Activated CD4-positive, alpha-beta memory T cell treated with anti-CD3 and anti-CD28 coated beads for 36 hours (primary cell): ENCODE measurements around the gene CFLAR. TPM values are rescaled to one million over a fixed set of nuclear protein-coding genes. Genes with fewer than 3 reads are reported as not detected.
A peak's percentile ranks its signal among the peaks of the same experiment; 100 is the strongest.
"Not testable (repeated sequence)": the region's sequence is repeated elsewhere in the genome, so short reads cannot be mapped to it uniquely, and the experiment has no call there.

Experiments used
- CTCF ChIA-PET: fragments of 350-600 bp; sonication (Branson Sonifier 250); formaldehyde crosslinking; loops from one replicate; lab custom pipeline; 2021; ENCODE audit warnings: antibody characterized with exemption, inconsistent platforms; lab: Charles Lee
- POLR2A ChIA-PET: fragments of 350-600 bp; sonication (Branson Sonifier 250); formaldehyde crosslinking; loops from one replicate; lab custom pipeline; 2021; ENCODE audit warnings: antibody characterized with exemption; lab: Charles Lee
- DNase-seq: peaks from one replicate; pipeline ENCODE4 v3.0.0-alpha.2; 2020
- H3K27ac Mint-ChIP-seq: one replicate; pipeline ENCODE4 v1.8.0; 2021; ENCODE audit warnings: mixed read lengths
- H3K27me3 Mint-ChIP-seq: one replicate; pipeline ENCODE4 v1.8.0; 2021; ENCODE audit warnings: mixed read lengths
- H3K36me3 Mint-ChIP-seq: one replicate; pipeline ENCODE4 v1.8.0; 2021; ENCODE audit warnings: mixed read lengths
- H3K4me1 Mint-ChIP-seq: one replicate; pipeline ENCODE4 v1.8.0; 2021; ENCODE audit warnings: low read depth, mixed read lengths
- H3K4me3 Mint-ChIP-seq: one replicate; pipeline ENCODE4 v1.8.0; 2021; ENCODE audit warnings: mild to moderate bottlenecking, mixed read lengths
- H3K9me3 Mint-ChIP-seq: one replicate; pipeline ENCODE4 v1.8.0; 2021; ENCODE audit warnings: mixed read lengths
- intact Hi-C: fragments of 100-400 bp; cut with micrococcal nuclease; formaldehyde crosslinking; loops from one replicate; pipeline ENCODE4 v1.15.1; 2023
- total RNA-seq, 2 experiments: library from RNA; stranded (reverse); gene quantifications; one replicate each; pipeline ENCODE4 v1.2.3, GENCODE V29; 2021

Gene CFLAR
- total RNA-seq, 2 experiments from 2014 or later: 325 to 343 TPM

DNA sequence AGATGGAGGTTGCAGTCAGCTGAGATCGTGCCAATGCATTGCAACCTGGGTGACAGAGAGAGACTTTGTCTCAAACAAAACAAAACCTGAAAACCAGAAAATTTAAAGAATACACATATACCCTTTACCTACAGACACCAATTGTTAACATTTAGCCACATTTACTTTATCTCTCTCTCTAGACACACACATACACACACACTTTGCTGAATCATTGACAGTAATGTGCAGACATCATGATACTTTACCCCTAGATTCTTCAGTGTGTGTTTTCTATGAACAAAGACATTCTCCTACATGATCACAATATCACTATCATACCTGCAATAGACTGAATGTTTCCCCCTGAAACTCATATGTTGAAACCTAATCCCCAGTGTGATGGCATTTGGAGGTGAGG is 10.2 kb upstream of the CFLAR start:
- Mint-ChIP-seq H3K4me1 (no peaks in the 10 kb centered on the region), H3K9me3 (no peaks in the 10 kb centered on the region), H3K27ac (no peak overlapping the region), H3K27me3 (no peaks in the 10 kb centered on the region), H3K36me3 (no peaks in the 10 kb centered on the region), H3K4me3 (no peak overlapping the region)
- intact Hi-C loops: no loop called here
- no peak for DNase-seq
- ChIA-PET CTCF (interaction anchor here (1.2 kb wide), 1 partner anchor 103 kb away, joined by 3 read pairs; no protein-coding TSS in a partner anchor), POLR2A (no interaction called here)

DNA sequence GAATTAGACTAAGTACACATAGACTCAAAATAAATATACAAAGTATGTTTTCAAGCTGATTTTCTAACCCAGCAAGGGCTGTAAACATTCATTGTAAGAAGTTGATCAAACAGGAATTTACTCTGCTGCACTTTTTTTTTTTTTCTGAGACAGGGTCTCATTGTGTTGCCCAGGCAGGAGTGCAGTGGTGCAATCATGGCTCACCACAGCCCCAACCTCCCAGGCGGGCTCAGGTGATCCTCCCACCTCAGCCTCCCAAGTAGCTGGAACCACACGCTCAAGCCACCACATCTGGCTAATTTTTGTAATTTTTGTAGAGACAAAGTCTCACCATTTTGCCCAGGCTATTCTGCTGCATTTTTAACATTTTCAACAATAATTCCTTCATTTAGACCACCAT is 8.3 kb upstream of the CFLAR start:
- no peaks in the 10 kb centered on the region for H3K27me3 Mint-ChIP-seq
- H3K9me3 Mint-ChIP-seq: no peaks in the 10 kb centered on the region
- H3K27ac Mint-ChIP-seq: no peak overlapping the region
- ChIA-PET POLR2A (interaction anchor here (0.6 kb wide), 3 partner anchors 56 to 1372 kb away, joined by 3 to 8 read pairs (median 5); partner anchors contain the start of gene CLK1), CTCF (interaction anchor here (0.6 to 1.4 kb wide), 3 partner anchors 25 to 1472 kb away, joined by 3 to 6 read pairs (median 3); no protein-coding TSS in a partner anchor)
- H3K4me3 Mint-ChIP-seq: no peak overlapping the region
- DNase-seq: no peak
- H3K36me3 Mint-ChIP-seq: no peaks in the 10 kb centered on the region
- no peaks in the 10 kb centered on the region for H3K4me1 Mint-ChIP-seq
- intact Hi-C loops: no loop called here

DNA sequence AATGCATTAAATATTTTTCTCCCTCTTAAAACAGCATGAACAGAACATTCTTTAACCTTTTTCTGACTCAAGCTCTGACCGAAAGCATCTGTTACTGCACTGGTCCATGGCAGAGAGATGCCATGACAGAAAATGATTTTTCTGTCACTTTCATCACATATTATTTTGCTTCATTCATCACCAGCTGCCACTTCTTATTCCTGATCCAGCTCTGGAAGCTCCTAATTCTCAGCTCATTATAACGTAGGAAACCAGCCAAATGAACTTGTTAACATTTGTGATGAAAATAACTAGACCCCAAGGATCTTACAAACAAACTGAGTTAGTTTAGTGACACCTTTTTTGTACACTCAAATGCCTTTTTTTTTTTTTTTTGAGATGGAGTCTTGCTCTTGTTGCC is 7.6 kb upstream of the CFLAR start:
- no peaks in the 10 kb centered on the region for H3K27me3 Mint-ChIP-seq
- H3K27ac Mint-ChIP-seq: no peak overlapping the region
- DNase-seq: no peak
- no peaks in the 10 kb centered on the region for H3K9me3 Mint-ChIP-seq
- CTCF ChIA-PET: interaction anchor here (1.2 to 1.4 kb wide), 2 partner anchors 24 to 50 kb away, joined by 3 to 6 read pairs; no protein-coding TSS in a partner anchor
- POLR2A ChIA-PET: no interaction called here
- H3K36me3 Mint-ChIP-seq: no peaks in the 10 kb centered on the region
- intact Hi-C loops: no loop called here
- no peaks in the 10 kb centered on the region for H3K4me1 Mint-ChIP-seq
- no peak overlapping the region for H3K4me3 Mint-ChIP-seq

DNA sequence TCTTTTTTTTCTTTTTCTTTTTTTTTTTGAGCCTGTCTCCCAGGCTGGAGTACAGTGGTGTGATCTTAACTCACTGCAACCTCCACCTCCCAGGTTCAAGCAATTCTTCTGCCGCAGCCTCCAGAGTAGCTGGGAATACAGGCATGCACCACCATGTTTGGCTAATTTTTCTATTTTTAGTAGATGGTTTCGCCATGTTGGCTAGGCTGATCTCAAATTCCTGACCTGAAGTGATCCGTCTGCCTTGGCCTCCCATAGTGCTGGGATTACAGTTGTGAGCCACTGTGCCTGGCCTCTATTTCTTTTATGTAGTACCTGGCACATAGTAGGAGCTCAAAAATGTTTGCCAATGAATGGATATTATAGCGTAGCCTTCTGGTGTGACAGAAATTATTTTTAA is 6.8 kb upstream of the CFLAR start:
- Mint-ChIP-seq H3K36me3 (no peaks in the 10 kb centered on the region), H3K4me1 (no peaks in the 10 kb centered on the region), H3K27me3 (no peaks in the 10 kb centered on the region), H3K4me3 (no peak overlapping the region), H3K27ac (no peak overlapping the region), H3K9me3 (no peaks in the 10 kb centered on the region)
- intact Hi-C loops: no loop called here
- no peak for DNase-seq
- CTCF ChIA-PET: interaction anchor here (0.7 kb wide), 1 partner anchor 42 kb away, joined by 4 read pairs; no protein-coding TSS in a partner anchor
- POLR2A ChIA-PET: no interaction called here

DNA sequence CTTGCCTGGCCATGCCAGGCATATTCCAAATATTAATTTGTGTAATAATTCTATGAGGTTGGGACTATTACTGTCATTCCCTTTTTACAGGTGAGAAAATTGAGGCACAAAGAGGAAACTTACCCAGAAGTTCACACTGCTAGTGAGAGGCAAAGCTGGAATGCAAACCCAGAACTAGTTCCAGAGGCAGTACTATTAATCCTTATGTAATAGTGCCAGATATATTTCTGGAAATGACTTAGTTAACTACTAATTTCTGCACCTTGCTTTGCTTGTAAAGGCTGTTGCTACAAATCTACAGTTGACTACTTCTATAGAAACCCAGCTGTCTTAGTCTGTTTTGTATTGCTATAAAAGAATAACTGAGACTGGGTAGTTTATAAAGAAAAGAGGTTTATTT is 5.3 kb upstream of the CFLAR start:
- H3K9me3 Mint-ChIP-seq: no peaks in the 10 kb centered on the region
- peaks cover 2% of the 10 kb centered on the region for H3K36me3 Mint-ChIP-seq
- CTCF ChIA-PET: interaction anchor here (1.6 kb wide), 1 partner anchor 122 kb away, joined by 3 read pairs; no protein-coding TSS in a partner anchor
- POLR2A ChIA-PET: interaction anchor here (1.1 kb wide), 1 partner anchor 246 kb away, joined by 3 read pairs; the partner anchor contains the start of gene CLK1
- DNase-seq: no peak
- H3K4me1 Mint-ChIP-seq: peaks cover 12% of the 10 kb centered on the region
- no peak overlapping the region for H3K4me3 Mint-ChIP-seq
- intact Hi-C loops: loop anchor here (10.0 kb wide), 1 partner anchor 534 kb away; the partner anchor contains the start of gene TMEM237
- H3K27me3 Mint-ChIP-seq: no peaks in the 10 kb centered on the region
- no peak overlapping the region for H3K27ac Mint-ChIP-seq

DNA sequence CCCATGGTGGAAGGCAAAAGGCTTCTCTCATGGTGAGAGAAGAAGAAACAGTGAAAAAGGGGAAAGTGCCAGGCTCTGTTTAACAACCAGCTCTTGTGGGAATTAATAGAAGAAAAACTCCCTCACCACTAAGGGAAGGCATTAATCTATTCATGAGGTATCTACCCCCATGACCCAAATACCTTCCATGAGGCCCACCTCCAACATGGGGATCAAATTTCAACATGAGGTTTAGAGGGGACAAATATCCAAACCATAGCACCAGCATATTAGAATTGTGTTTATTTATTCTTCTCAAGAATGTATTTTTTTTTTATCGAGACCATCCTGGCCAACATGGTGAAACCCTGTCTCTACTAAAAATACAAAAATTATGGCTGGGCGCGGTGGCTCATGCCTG is 4.9 kb upstream of the CFLAR start:
- ChIA-PET POLR2A (interaction anchor here (1.1 kb wide), 1 partner anchor 247 kb away, joined by 3 read pairs; the partner anchor contains the start of gene CLK1), CTCF (interaction anchor here (0.6 to 1.6 kb wide), 2 partner anchors 103 to 121 kb away, joined by 3 read pairs; no protein-coding TSS in a partner anchor)
- H3K27me3 Mint-ChIP-seq: no peaks in the 10 kb centered on the region
- H3K4me3 Mint-ChIP-seq: no peak overlapping the region
- H3K9me3 Mint-ChIP-seq: no peaks in the 10 kb centered on the region
- peaks cover 13% of the 10 kb centered on the region for H3K4me1 Mint-ChIP-seq
- DNase-seq: no peak
- intact Hi-C loops: loop anchor here (10.0 kb wide), 1 partner anchor 534 kb away; the partner anchor contains the start of gene TMEM237
- H3K27ac Mint-ChIP-seq: no peak overlapping the region
- peaks cover 2% of the 10 kb centered on the region for H3K36me3 Mint-ChIP-seq

DNA sequence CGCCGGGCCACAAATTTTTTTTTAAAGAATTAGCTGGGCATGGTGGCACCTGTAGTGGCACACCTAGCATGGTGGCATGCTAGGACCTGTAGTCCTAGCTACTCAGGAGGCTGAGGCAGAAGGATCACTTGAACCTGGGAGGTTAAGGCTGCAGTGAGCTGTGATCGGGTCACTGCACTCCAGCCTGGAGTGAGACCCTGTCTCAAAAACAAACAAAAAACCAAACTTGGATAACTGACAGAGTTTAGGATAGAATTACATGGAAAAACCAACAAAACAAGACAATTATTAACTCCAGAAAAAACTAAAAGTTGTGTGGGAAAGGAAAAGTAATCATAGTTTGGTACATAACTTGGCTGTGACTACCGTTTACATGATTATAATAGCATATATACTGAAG is 1.6 kb upstream of the CFLAR start:
- no peaks in the 10 kb centered on the region for H3K9me3 Mint-ChIP-seq
- H3K4me3 Mint-ChIP-seq: peak overlapping the region; percentile 99
- ChIA-PET CTCF (interaction anchor here (1.0 to 2.7 kb wide), 3 partner anchors 69 to 193 kb away, joined by 3 to 7 read pairs (median 3); partner anchors contain the start of gene CASP10), POLR2A (interaction anchor here (1.1 to 2.7 kb wide), 2 partner anchors 42 to 225 kb away, joined by 3 to 9 read pairs; partner anchors contain the start of genes NDUFB3, NIF3L1 and PPIL3)
- no peak for DNase-seq
- peaks cover 17% of the 10 kb centered on the region for H3K4me1 Mint-ChIP-seq
- peak overlapping the region; percentile 72 for H3K27ac Mint-ChIP-seq
- no peaks in the 10 kb centered on the region for H3K27me3 Mint-ChIP-seq
- intact Hi-C loops: loop anchor here (10.0 kb wide), 1 partner anchor 530 kb away; the partner anchor contains the start of gene TMEM237
- peaks cover 15% of the 10 kb centered on the region for H3K36me3 Mint-ChIP-seq

DNA sequence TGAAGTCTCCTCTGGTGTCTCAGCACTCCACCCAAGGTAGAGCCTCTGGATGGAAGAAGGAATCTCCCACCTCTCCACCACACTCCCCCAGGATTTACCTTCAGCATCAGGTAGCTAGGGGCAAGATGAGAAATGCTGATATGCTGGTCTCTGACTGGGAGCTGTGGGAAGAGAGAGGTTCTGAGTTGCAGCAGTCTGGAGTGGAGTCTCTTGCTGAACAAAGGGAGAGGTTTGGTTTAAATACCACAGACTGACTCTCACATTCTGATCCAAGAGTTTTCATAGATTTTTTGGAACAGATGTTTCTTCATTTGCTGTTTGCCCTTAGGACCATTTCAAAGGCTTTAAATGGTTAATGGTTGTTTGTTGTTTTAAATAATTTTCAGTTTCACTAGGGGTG is 1.1 kb upstream of the CFLAR start:
- peaks cover 17% of the 10 kb centered on the region for H3K4me1 Mint-ChIP-seq
- no peaks in the 10 kb centered on the region for H3K9me3 Mint-ChIP-seq
- POLR2A ChIA-PET: interaction anchor here (1.1 to 8.6 kb wide), 3 partner anchors 43 to 251 kb away, joined by 3 to 49 read pairs (median 9); partner anchors contain the start of genes CLK1, NDUFB3, NIF3L1 and PPIL3
- H3K36me3 Mint-ChIP-seq: peaks cover 18% of the 10 kb centered on the region
- intact Hi-C loops: loop anchor here (10.0 kb wide), 1 partner anchor 530 kb away; the partner anchor contains the start of gene TMEM237
- H3K27ac Mint-ChIP-seq: peak overlapping the region; percentile 72
- DNase-seq: no peak
- peak overlapping the region; percentile 99 for H3K4me3 Mint-ChIP-seq
- CTCF ChIA-PET: interaction anchor here (0.6 to 2.7 kb wide), 7 partner anchors 43 to 213 kb away, joined by 3 to 7 read pairs (median 4); partner anchors contain the start of genes CASP10 and ORC2
- H3K27me3 Mint-ChIP-seq: no peaks in the 10 kb centered on the region

DNA sequence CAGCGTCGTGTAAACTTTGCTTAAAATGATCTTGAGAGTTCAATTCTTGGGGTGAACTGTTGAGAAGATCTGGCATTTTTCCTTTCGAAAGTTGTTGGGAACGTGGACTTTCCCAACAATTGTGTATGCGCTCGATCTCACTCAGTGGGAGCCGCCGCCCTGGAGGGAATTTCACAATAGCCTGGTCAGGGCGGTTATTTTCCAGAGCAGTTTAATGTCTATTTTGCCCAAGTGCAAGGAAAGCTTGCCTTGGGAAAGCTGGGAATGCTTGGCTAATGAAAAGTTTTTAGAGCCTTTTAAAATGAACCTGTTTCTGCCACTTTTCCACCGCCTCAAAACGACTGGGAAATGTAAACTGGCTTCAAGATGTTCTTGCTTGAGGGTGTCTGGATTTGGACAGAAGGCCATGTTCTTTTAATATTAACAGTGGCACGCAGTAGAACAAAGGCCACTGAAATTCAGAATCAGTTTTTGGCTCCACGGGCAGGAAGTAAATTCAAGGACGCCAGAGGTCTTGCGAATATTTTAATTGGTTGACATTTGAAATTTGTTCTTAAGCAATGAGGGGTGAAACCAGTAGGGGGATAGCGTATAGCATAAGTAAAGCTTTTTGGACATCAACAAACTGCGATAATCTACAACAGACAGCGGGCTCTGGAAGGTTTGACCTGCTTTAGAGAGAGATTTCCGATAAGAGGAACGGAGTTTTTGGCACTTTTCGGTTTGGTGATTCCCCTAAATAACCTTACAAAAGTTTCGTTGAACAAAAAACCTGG is 1.2 kb downstream of the CFLAR start:
- Mint-ChIP-seq H3K27ac (peak overlapping the region; percentile 97), H3K4me1 (peaks cover 25% of the 10 kb centered on the region), H3K4me3 (peak overlapping the region; percentile 99), H3K27me3 (no peaks in the 10 kb centered on the region), H3K36me3 (peaks cover 35% of the 10 kb centered on the region), H3K9me3 (no peaks in the 10 kb centered on the region)
- CTCF ChIA-PET: interaction anchor here (0.6 to 2.8 kb wide), 15 partner anchors 18 to 414 kb away, joined by 3 to 16 read pairs (median 6); partner anchors contain the start of gene CASP10
- peak; percentile 54 for DNase-seq
- POLR2A ChIA-PET: interaction anchor here (0.7 to 8.6 kb wide), 18 partner anchors 27 to 414 kb away, joined by 3 to 49 read pairs (median 4); partner anchors contain the start of genes CASP10, CASP8, CLK1 and NIF3L1
- intact Hi-C loops: loop anchor here (1.0 to 10.0 kb wide), 8 partner anchors 34 to 528 kb away; partner anchors contain the start of genes CASP10, CLK1, HYCC2 and NIF3L1

DNA sequence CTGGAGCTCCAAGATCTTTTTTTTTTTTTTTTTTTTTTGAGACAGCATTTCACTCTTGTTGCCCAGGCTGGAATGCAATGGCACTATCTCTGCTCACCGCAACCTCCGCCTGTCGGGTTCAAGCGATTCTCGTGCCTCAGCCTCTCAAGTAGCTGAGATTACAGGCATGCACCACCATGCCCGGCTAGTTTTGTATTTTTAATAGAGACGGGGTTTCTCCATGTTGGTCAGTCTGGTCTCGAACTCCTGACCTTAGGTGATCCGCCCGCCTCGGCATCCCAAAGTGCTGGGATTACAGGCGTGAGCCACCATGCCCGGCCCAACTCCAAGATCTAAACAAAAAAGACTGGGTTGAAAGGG is 1.8 kb downstream of the CFLAR start:
- Mint-ChIP-seq H3K4me3 (peak overlapping the region; percentile 99), H3K4me1 (peaks cover 31% of the 10 kb centered on the region), H3K36me3 (peaks cover 41% of the 10 kb centered on the region), H3K27ac (peak overlapping the region; percentile 97)
- intact Hi-C loops: loop anchor here (1.0 to 10.0 kb wide), 10 partner anchors 13 to 527 kb away; partner anchors contain the start of genes CASP10, CASP8, CLK1 and HYCC2
- DNase-seq: peak; percentile 59
- not testable (repeated sequence) for H3K9me3 Mint-ChIP-seq, H3K27me3 Mint-ChIP-seq
- CTCF ChIA-PET: interaction anchor here (0.9 to 2.8 kb wide), 12 partner anchors 18 to 414 kb away, joined by 3 to 16 read pairs (median 6); partner anchors contain the start of gene CASP10
- POLR2A ChIA-PET: interaction anchor here (0.6 to 8.6 kb wide), 18 partner anchors 27 to 415 kb away, joined by 3 to 49 read pairs (median 4); partner anchors contain the start of genes CASP10, CASP8, CLK1 and NIF3L1
